Islet of Langerhans (tissue), 1 donor: ENCODE results near the gene RNF208.

Experiments used
- FAIRE-seq: peaks from one replicate; lab custom pipeline; 2011; peaks lifted over from hg19 to GRCh38; lab: Jason Lieb, UNC

The RNF208 gene

DNA sequence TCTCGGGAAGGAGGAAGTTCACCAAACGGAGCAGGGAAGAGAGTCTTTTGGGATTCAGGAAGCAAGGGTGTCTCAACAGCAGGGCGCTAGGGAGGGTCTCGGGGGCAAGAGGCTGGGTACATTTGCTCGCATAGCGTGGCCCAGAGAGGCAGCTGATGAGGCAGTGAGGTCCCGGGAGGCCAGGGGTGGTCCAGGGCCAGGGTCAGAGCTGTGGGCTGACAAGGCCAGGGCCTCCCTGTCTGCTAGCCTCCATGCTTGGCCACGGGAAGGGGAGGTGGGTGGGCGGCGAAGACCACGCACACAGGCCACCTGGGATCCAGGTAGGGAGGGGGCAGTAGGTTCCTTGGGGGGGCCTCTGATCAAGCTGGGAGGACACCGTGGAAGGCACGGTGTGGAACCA is 10.5 kb downstream of the RNF208 start:
- no peak for FAIRE-seq

DNA sequence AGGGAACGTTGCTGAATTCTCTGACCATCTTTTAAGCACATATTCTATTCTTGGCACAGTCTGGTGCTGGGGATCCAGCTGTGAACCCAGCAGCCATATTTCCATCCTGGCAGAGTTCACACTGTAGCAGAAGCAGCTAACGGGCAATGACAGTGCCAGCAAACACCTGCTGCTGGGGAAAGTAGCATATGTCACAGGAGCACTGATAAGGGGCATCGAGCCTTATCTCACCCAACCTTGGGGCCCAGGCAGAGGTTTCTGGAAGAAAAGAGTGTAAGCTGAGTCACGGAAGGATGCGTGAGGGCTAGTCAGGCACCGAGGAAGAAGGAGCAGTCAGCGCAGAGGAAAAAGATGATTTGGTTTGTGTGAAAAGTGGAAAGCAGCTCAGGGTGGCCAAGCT is 15.4 kb downstream of the RNF208 start:
- FAIRE-seq, result no peak

- FAIRE-seq, result no peak
These were observed 16.6 kb downstream of the RNF208 start, which contains the start of the genes NDOR1 and TMEM203 for GRCh38 chr9:137205126-137206069. Gene NDOR1, plus strand, starts transcription at chr9:137205700. Its CDS starts 78 bp downstream, at chr9:137205778. Gene TMEM203, minus strand, starts transcription at chr9:137205648. Its CDS starts 234 bp downstream, at chr9:137205414.

DNA sequence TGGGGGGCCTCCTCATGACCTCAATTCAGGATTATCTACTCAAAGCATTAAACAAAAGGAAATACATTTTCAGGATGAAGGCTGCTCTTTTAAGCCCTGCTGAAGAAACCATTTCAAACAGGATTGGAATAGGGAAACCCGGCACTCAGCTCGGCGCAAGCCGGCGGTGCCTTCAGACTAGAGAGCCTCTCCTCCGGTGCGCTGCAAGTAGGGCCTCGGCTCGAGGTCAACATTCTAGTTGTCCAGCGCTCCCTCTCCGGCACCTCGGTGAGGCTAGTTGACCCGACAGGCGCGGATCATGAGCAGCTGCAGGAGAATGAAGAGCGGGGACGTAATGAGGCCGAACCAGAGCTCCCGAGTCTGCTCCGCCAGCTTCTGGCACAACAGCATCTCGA is 17.3 kb downstream of the RNF208 start:
- FAIRE-seq, result no peak

DNA sequence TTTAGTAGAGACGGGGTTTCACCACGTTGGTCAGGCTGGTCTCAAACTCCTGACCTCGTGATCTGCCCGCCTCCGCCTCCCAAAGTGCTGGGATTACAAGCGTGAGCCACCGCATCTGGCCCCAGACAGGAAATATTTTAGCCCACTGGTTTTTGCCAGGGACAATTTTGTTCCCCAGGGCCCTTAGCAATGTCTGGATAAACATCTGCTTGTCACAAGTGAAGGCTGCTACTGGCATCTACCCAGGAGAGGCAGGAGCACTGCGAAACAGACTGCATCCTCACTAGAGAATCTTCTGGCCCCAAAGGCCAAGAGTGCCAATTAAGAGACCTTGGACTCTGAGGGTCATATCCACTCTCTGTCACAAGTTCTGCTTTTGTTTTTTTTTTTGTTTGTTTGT is 19.1 kb downstream of the RNF208 start:
- no peak for FAIRE-seq

DNA sequence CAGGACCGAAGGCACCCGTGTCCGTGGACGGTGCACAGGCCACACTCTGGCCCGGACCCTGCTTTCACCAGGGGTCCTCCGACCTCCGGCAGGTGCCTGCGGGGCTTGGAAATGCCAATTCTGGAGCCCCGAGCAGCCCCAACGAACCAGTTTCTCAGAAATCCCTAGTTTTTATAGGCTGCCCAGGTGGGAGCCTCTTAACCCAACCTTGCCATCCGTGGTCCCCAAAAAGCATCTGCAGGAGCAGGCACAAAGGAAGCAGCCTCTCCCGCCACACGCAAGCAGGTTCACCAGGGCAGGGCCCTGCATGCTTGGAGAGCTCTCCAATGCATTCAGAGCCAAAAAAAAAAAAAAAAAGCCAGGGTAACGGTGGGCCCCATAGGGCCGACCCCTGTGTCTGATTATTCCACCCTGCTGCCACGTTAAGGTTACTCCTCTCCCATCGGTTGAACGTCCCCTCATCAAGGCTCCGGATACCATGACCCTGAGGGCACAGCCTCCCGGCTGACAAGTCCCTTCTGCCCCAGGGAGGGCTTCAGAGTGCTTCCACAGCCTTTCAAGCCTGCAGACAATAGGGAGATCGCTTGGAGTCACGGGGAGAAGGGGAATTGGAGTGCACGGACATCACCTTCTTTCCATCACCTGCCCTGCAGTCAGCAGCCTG is 20.7 kb downstream of the RNF208 start:
- FAIRE-seq, result no peak

GRCh38 chr9:137200311-137201204 is 21.5 kb downstream of the RNF208 start, which contains the start of gene TPRN:
Gene TPRN, minus strand, starts transcription at chr9:137200741. Its CDS starts 30 bp downstream, at chr9:137200711.
- FAIRE-seq, result peak; percentile 81

GRCh38 chr9:137199411-137200121 is 22.5 kb downstream of the RNF208 start:
- no peak for FAIRE-seq

GRCh38 chr9:137198902-137199283 is 23.1 kb downstream of the RNF208 start:
- no peak for FAIRE-seq

- no peak for FAIRE-seq
These were observed 23.8 kb downstream of the RNF208 start for GRCh38 chr9:137198051-137198901.

- FAIRE-seq, result no peak
These were observed 26.4 kb downstream of the RNF208 start for GRCh38 chr9:137195525-137196220.

DNA sequence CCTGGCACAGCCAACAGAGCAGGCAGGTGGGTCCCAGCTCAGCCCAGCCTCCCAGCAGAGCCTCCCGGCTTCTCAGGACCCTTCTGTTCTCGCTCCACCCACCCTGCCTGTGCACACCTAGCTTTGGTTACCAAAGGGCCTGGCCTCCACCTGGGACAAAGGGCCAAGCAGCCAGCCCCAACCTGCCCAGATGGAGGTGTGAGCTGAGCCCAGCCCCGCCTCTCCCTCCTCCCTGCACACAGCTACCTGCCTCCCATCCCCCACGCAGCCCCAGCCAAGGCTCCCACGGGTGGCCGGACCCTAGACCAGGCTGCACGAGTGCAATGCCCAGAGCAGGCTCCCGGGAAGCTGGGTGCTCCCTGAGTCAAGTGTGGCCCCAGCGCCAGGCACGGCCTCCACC is 27.1 kb downstream of the RNF208 start:
- no peak for FAIRE-seq

DNA sequence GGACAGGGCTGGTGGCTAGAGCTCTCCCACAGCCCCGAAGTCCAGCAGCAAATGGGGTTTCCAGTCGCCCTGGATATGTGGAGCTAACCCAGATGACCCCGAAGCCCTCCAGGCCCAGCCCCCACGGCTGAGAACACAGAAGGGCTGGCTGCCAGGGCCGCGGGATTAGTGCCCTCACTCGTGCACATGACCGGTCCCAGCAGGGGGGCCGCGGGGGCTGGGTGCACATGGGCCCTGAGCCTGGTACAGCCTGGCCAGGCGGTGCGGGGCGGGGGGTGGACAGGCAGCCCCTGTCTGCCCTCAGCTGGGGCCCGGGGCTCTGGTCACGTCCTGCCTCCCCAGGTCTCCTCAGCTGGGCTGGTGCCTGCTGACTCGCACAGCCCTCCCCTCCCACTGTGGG is 27.7 kb downstream of the RNF208 start:
- FAIRE-seq, result no peak

DNA sequence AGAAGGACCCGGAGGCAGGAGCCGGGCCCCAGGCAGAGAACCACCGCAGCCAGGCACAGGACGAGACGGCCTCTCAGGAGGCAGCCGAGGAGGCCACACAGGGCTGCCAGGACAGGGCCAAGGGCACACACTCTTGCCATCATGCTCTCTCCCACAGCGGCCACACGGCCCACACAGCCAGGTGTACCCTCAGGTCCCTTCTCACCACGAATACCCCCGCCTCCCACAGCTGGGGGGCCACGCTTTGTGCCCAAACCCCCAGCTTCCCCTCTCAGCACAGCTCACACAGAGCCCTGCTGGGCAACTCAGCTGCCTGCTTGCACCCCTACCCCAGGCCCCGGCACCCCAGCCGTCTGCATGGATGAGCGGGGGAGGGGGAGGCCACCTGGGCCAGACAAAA is 28.3 kb downstream of the RNF208 start:
- FAIRE-seq, result no peak

DNA sequence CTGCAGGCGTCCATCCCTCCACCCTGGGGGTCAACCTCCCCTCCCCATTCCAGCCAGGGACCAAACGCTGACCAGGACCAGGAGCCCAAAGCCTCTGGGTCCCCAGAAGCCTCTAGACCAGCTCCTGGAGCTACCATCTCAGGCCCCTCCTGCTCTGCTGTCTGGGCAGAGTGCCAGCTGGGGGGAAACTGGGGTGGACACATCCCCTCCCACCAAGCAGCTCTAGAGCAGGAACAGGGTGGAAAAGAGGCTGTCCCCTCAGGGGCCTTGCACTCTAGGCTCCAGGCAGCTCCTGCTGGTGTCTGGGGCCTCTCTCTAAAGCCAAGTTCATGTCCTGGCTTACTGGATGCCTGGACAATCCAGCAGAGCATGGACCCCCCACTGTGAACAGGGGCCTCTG is 29.2 kb downstream of the RNF208 start:
- no peak for FAIRE-seq

- no peak for FAIRE-seq
These were observed 29.6 kb downstream of the RNF208 start for GRCh38 chr9:137192448-137192780.

DNA sequence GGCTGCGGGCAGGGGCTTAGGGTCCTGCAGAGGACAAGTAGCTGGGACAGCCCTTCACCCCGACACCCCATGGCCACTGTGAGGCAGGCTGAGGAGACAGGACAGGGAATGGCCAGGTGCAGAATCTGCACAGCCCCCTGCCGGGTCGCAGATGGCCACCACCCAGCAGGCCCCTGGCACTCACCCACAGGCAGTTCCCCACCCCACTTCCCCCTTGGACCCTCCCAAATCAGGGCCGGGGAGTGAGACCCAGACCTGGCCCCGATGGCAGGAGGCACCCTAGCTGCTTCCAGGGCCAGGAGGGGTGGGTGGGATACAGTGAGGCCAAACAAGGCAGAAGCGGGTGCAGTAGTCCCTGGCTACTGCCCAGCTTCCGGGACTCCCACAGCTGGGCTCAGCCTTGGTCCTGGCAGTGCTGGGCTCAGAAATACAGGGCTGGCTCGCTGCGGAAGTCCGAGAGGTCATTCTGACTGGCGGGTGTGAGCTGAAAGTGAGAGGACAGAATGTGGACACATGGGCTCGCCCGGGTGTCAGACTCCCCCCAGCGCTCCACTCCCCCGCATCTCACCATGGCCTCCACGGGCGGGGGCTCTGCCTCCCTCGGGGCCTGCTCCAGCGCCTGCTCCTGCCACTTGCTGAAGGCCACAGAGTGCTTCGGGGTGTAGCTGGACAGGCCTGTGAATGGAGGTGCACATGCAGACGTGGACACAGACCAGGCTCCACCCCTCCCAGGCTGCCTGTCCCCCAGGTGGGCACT is 30.2 kb downstream of the RNF208 start:
- no peak for FAIRE-seq

GRCh38 chr9:137191245-137191644 is 30.8 kb downstream of the RNF208 start:
- no peak for FAIRE-seq

- no peak for FAIRE-seq
These were observed 31.7 kb downstream of the RNF208 start for GRCh38 chr9:137190315-137190856.
